IMR-90 (cell line): Measurements from ENCODE around the gene NOP10. TPM values are rescaled to one million over a fixed set of nuclear protein-coding genes. Genes with fewer than 3 reads are reported as not detected.

Source experiments
- ATAC-seq: fragments of 200-7000 bp; cut with Tn5 transposase; 2 replicates; pipeline ENCODE4 v1.9.1; 2020; ENCODE audit warnings: low read depth, mild to moderate bottlenecking, moderate library complexity
- BruUV-seq: library from RNA; stranded (reverse); fragments of 400-500 nt; replicated peaks from 2 replicates; lab custom pipeline; 2021; lab: Mats Ljungman, UMichigan
- CTCF ChIA-PET: fragments of 300-600 bp; formaldehyde crosslinking; extraction: SDS; loops from one replicate; lab custom pipeline; 2021; ENCODE audit warnings: antibody characterized with exemption; lab: Yijun Ruan, JAX
- POLR2A ChIA-PET: fragments of 300-600 bp; sonication (Branson Sonifier 250); formaldehyde crosslinking; loops from one replicate; lab custom pipeline; 2022; ENCODE audit warnings: antibody characterized with exemption; ENCODE audit not compliant: unreplicated experiment; lab: Charles Lee
- DNase-seq: peaks from one replicate; pipeline ENCODE4 v3.0.0; 2013
- H2AFZ ChIP-seq: replicated peaks from 2 replicates; pipeline ENCODE3; 2013; ENCODE audit warnings: low read length, mild to moderate bottlenecking; ENCODE audit not compliant: poor library complexity
- H2AK5ac ChIP-seq: 2 replicates; pipeline ENCODE4 v1.6.1; 2013; ENCODE audit warnings: low read depth, low read length, inconsistent platforms
- H2AK9ac ChIP-seq: replicated peaks from 2 replicates; pipeline ENCODE3; 2013; ENCODE audit warnings: mild to moderate bottlenecking, low read depth, low read length, moderate library complexity; ENCODE audit not compliant: poor library complexity
- H2BK120ac ChIP-seq: 2 replicates; pipeline ENCODE4 v1.6.1; 2013; ENCODE audit warnings: low read depth, low read length, inconsistent platforms
- H2BK15ac ChIP-seq: 3 replicates; pipeline ENCODE4 v1.6.1; 2013; ENCODE audit warnings: low read depth, low read length, inconsistent platforms
- H2BK20ac ChIP-seq: 2 replicates; pipeline ENCODE4 v1.6.1; 2013; ENCODE audit warnings: low read depth, mild to moderate bottlenecking, inconsistent platforms, low read length, moderate library complexity
- H2BK5ac ChIP-seq: 2 replicates; pipeline ENCODE4 v1.6.1; 2013; ENCODE audit warnings: mild to moderate bottlenecking, low read depth, low read length, inconsistent platforms; ENCODE audit not compliant: poor library complexity, severe bottlenecking
- H3K14ac ChIP-seq: replicated peaks from 2 replicates; pipeline ENCODE4 v1.6.1; 2013; ENCODE audit warnings: low read depth, low read length, inconsistent platforms
- H3K18ac ChIP-seq: 2 replicates; pipeline ENCODE4 v1.6.1; 2013; ENCODE audit warnings: low read depth, low read length, control low read depth
- H3K23ac ChIP-seq: 2 replicates; pipeline ENCODE4 v1.6.1; 2013; ENCODE audit warnings: low read depth, low read length, inconsistent platforms
- H3K27ac ChIP-seq: 2 replicates; pipeline ENCODE4 v1.5.1; 2013; ENCODE audit warnings: mild to moderate bottlenecking, control low read depth, low read length; ENCODE audit not compliant: insufficient read depth
- H3K27me3 ChIP-seq: 2 replicates; pipeline ENCODE4 v1.6.1; 2013; ENCODE audit warnings: low read length; ENCODE audit not compliant: control insufficient read depth, insufficient read depth
- H3K36me3 ChIP-seq: 2 replicates; pipeline ENCODE4 v1.6.1; 2013; ENCODE audit warnings: low read length, mixed read lengths; ENCODE audit not compliant: control insufficient read depth, insufficient read depth
- H3K4ac ChIP-seq: 2 replicates; pipeline ENCODE4 v1.6.1; 2013; ENCODE audit warnings: low read depth, low read length, inconsistent platforms
- H3K4me1 ChIP-seq: 2 replicates; pipeline ENCODE4 v1.6.1; 2013; ENCODE audit warnings: low read length, mixed read lengths; ENCODE audit not compliant: control insufficient read depth, insufficient read depth
- H3K4me2 ChIP-seq: 2 replicates; pipeline ENCODE4 v1.6.1; 2013; ENCODE audit warnings: low read depth, mild to moderate bottlenecking, control low read depth, low read length, moderate library complexity
- H3K4me3 ChIP-seq: 2 replicates; pipeline ENCODE4 v1.5.1; 2013; ENCODE audit warnings: low read depth, mild to moderate bottlenecking, control low read depth, low read length, moderate library complexity; ENCODE audit not compliant: insufficient read depth
- H3K56ac ChIP-seq: 2 replicates; pipeline ENCODE4 v1.6.1; 2013; ENCODE audit warnings: low read length, inconsistent platforms; ENCODE audit not compliant: insufficient read depth; ENCODE audit errors: extremely low read depth
- H3K79me1 ChIP-seq, 2 experiments: 2 replicates each; pipeline ENCODE4 v1.6.1; 2013; ENCODE audit warnings: low read length in 2 of 2, inconsistent platforms in 1 of 2, low read depth in 1 of 2
- H3K9ac ChIP-seq: 2 replicates; pipeline ENCODE4 v1.6.1; 2013; ENCODE audit warnings: low read depth, low read length, control low read depth
- H3K9me1 ChIP-seq: 2 replicates; pipeline ENCODE4 v1.6.1; 2013; ENCODE audit warnings: low read length, inconsistent platforms; ENCODE audit not compliant: insufficient read depth
- H3K9me3 ChIP-seq: 2 replicates; pipeline ENCODE4 v1.6.1; 2013; ENCODE audit warnings: low read length; ENCODE audit not compliant: control insufficient read depth, insufficient read depth
- H4K20me1 ChIP-seq: 2 replicates; pipeline ENCODE4 v1.6.1; 2013; ENCODE audit warnings: low read length, inconsistent platforms; ENCODE audit not compliant: insufficient read depth
- H4K5ac ChIP-seq: 2 replicates; pipeline ENCODE4 v1.6.1; 2013; ENCODE audit warnings: mild to moderate bottlenecking, low read depth, low read length, control low read depth
- H4K8ac ChIP-seq, 2 experiments: 2 replicates each; pipeline ENCODE4 v1.6.1; 2013; ENCODE audit warnings: low read depth in 2 of 2, low read length in 2 of 2, control low read depth in 1 of 2, inconsistent platforms in 1 of 2
- H4K91ac ChIP-seq: 2 replicates; pipeline ENCODE4 v1.6.1; 2013; ENCODE audit warnings: low read depth, low read length, inconsistent platforms; ENCODE audit not compliant: insufficient read depth
- BHLHE40 ChIP-seq: fragments of 150-350 bp; IDR thresholded peaks from 2 replicates; pipeline ENCODE4 v1.6.1; 2016; ENCODE audit warnings: mild to moderate bottlenecking, low read depth, low read length
- CEBPB ChIP-seq: IDR thresholded peaks from 2 replicates; pipeline ENCODE4 v1.6.1; 2012; ENCODE audit warnings: low read depth, low read length, improper control_type of control experiment
- MAFK ChIP-seq: IDR thresholded peaks from 2 replicates; pipeline ENCODE4 v1.6.1; 2012; ENCODE audit warnings: low read depth, low read length, improper control_type of control experiment
- MAZ ChIP-seq: IDR thresholded peaks from 2 replicates; pipeline ENCODE4 v1.6.1; 2012; ENCODE audit warnings: low read depth, mild to moderate bottlenecking, low read length, improper control_type of control experiment, moderate library complexity, borderline replicate concordance
- MXI1 ChIP-seq: IDR thresholded peaks from 2 replicates; pipeline ENCODE4 v1.6.1; 2012; ENCODE audit warnings: low read depth, mild to moderate bottlenecking, low read length, moderate library complexity, borderline replicate concordance
- POLR2A ChIP-seq: IDR thresholded peaks from 2 replicates; pipeline ENCODE4 v1.6.1; 2012; ENCODE audit warnings: mild to moderate bottlenecking, low read depth, low read length
- RCOR1 ChIP-seq: IDR thresholded peaks from 2 replicates; pipeline ENCODE4 v1.6.1; 2012; ENCODE audit warnings: mild to moderate bottlenecking, low read length, improper control_type of control experiment; ENCODE audit not compliant: insufficient replicate concordance
- RFX5 ChIP-seq: IDR thresholded peaks from 2 replicates; pipeline ENCODE4 v1.8.0; 2012; ENCODE audit warnings: low read depth, mild to moderate bottlenecking, low read length, moderate library complexity
- WGBS, 2 experiments: methylation state at CpG; one replicate each; pipeline versions ENCODE4 v1.1.5 to v1.1.7; 2013; ENCODE audit warnings: missing lambda C conversion rate in 2 of 2; ENCODE audit not compliant: insufficient read length in 1 of 2; ENCODE audit errors: extremely low coverage in 2 of 2; 5-methylcytosine and 5-hydroxymethylcytosine counted together
- dilution Hi-C: fragments of 300-500 bp; cut with HindIII; formaldehyde crosslinking; loops from one replicate; pipeline ENCODE4 v1.14.3; 2018; ENCODE audit warnings: low sequenced_read_pairs; ENCODE audit not compliant: unreplicated experiment
- in situ Hi-C: fragments of 300-500 bp; cut with MboI; formaldehyde crosslinking; loops from 3 replicates; pipeline ENCODE4 v1.14.3; 2019; ENCODE audit warnings: low sequenced_read_pairs, inconsistent platforms, mixed read lengths
- intact Hi-C: fragments of 100-400 bp; cut with micrococcal nuclease; formaldehyde crosslinking; loops from 2 replicates; pipeline ENCODE4 v1.10.0; 2022
- polyA plus RNA-seq, 3 experiments: library from polyadenylated mRNA; depleted of rRNA; stranded (reverse); fragments of >200 nt; gene quantifications; 2 replicates each; pipeline ENCODE4 v1.2.3, GENCODE V29; 2012; ENCODE audit warnings: low replicate concordance in 1 of 3
- total RNA-seq: library from RNA; depleted of rRNA; stranded (reverse); fragments of >200 nt; gene quantifications from 2 replicates; pipeline ENCODE4 v1.2.3, GENCODE V29; 2012

Gene NOP10
- total and polyA plus RNA-seq, 2 of the 4 experiments (the other 2 are of a cell fraction): 141 to 468 TPM

DNA sequence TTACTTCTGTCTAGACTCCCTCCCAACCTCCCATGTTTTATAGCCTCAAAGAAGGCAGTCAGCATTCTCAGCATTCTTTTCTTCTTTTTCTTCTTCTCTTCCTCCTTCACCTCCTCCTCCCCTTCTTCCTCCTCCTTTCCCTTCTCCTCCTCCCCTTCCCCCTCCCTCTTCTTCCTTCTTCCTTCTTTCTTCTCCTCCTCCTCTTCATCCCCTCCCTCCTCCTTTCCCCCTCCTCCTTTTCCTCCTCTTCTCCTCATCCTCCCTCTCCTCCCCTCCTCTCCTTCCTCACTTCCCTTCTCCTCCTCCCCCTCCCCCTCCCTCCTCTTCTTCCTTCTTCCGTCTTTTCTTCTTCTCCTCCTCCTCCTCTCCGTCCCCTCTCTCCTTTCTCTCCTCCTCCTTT, 27.7 kb upstream of the NOP10 start:
- no peak overlapping the region for H3K23ac ChIP-seq
- no peak overlapping the region for H3K18ac ChIP-seq
- WGBS, 2 experiments: 55% methylated on average over 2 of the region's 2 CpGs; no CpG with 5 or more reads in 1 of the 2 experiments
- no peak overlapping the region for H2AK9ac ChIP-seq
- in situ Hi-C loops: no loop called here
- peaks cover 11 to 23% of the 10 kb centered on the region in 2 experiments; a peak in 3 of 4 replicates for H3K79me1 ChIP-seq
- CTCF ChIA-PET: no interaction called here
- H4K5ac ChIP-seq: no peak overlapping the region
- no peak for TF ChIP-seq CEBPB
- no peak for TF ChIP-seq RFX5
- TF ChIP-seq POLR2A: no peak
- no peak for TF ChIP-seq RCOR1
- TF ChIP-seq MXI1: no peak
- no peak for TF ChIP-seq MAFK
- no peak for TF ChIP-seq BHLHE40
- TF ChIP-seq MAZ: no peak
- no peak overlapping the region for H4K8ac ChIP-seq
- no peaks in the 10 kb centered on the region for H3K36me3 ChIP-seq
- no peak overlapping the region for H3K14ac ChIP-seq
- dilution Hi-C loops: no loop called here
- ATAC-seq (no peak), DNase-seq (no peak)
- no peak overlapping the region for H2BK5ac ChIP-seq
- no TSS peak for BruUV-seq
- no peak overlapping the region for H3K4me3 ChIP-seq
- H3K9ac ChIP-seq: no peak overlapping the region
- POLR2A ChIA-PET: no interaction called here
- H3K4me1 ChIP-seq: 0 out of 2 replicates have a peak, but pooled peaks cover 3% of the 10 kb centered on the region
- no peak overlapping the region for H2AK5ac ChIP-seq
- H2BK120ac ChIP-seq: no peak overlapping the region
- H2BK15ac ChIP-seq: no peak overlapping the region
- H4K20me1 ChIP-seq: peaks cover 4% of the 10 kb centered on the region; the same call in 1 of the 2 replicates
- no peak overlapping the region for H3K4ac ChIP-seq
- no peak overlapping the region for H3K56ac ChIP-seq
- no peak overlapping the region for H3K27ac ChIP-seq
- H2AFZ ChIP-seq: no peak overlapping the region
- peaks cover 3% of the 10 kb centered on the region for H3K9me1 ChIP-seq
- intact Hi-C loops: no loop called here
- no peak overlapping the region for H3K4me2 ChIP-seq
- H3K27me3 ChIP-seq: no peaks in the 10 kb centered on the region
- no peak overlapping the region for H4K91ac ChIP-seq
- H2BK20ac ChIP-seq: no peak overlapping the region
- H3K9me3 ChIP-seq: no peaks in the 10 kb centered on the region
